Medulla oblongata (tissue), 1 donor: ENCODE results near the gene ANKRD12.
A peak's percentile ranks its signal among the peaks of the same experiment; 100 is the strongest.

Experiments
- DNase-seq: peaks from one replicate; pipeline ENCODE4 v3.0.0-alpha.2; 2015; ENCODE audit errors: extremely low spot score

ANKRD12 gene

DNA sequence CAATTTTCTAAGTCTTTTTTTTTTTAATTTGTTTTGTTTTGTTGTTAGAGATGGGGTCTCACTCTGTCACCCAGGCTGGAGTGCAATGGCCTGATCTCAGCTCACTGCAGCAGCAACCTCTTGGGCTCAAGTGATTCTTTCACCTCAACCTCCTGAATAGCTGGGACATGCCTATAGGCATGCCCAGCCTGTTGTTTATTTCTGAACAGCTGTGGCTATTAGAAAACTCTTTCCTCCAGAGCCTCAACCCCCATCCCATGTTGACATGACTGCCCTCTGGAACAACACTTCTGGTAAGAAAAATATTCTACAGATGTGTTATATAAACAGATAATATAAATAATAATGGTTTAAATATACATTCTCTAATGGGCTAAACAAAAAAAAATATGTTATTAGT lies 153.6 kb downstream of the ANKRD12 start:
- no peak for DNase-seq

DNA sequence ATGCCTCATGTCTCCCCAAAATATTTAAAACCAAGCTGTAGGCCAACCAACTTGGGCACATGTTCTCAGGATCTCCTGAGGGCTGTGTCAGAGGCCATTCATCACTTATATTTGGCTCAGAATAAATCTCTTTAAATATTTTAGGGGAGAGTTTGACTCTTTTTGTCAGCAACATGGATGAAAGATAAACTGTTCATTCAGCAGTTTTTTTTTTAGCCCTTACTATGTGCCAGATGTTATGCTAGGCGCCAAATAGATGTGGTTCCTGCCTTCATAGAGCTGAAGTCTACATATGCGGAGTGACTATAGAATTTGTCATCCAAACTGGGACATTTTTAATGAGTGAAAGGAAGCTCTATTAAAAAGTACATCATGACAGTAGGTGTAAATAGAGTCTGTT lies 155.5 kb downstream of the ANKRD12 start:
- DNase-seq, result no peak

DNA sequence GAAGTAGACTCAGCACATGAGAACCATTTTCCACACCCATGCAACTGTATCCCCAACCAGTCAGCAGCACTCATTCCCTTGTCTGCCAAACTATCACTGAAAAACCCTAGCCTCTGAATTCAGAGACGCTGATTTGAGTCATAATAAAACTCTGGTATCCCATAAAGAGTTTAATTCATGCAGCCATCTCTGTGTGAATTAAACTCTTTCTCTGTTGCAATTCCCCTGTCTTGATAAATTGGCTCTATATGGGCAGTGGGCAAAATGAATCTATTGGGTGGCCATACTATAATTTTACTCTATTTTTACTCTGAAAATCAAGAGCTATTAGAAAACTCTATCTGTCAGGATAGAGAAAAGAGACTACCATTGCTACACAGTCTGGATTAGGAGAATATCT lies 157.4 kb downstream of the ANKRD12 start:
- DNase-seq, result no peak

GRCh38 chr18:9296233-9297006 lies 159.8 kb downstream of the ANKRD12 start:
- DNase-seq, result no peak

- DNase-seq, result no peak
Observed at GRCh38 chr18:9297007-9297393, 160.4 kb downstream of the ANKRD12 start.

- no peak for DNase-seq
Observed at GRCh38 chr18:9304388-9305070, 167.9 kb downstream of the ANKRD12 start.

DNA sequence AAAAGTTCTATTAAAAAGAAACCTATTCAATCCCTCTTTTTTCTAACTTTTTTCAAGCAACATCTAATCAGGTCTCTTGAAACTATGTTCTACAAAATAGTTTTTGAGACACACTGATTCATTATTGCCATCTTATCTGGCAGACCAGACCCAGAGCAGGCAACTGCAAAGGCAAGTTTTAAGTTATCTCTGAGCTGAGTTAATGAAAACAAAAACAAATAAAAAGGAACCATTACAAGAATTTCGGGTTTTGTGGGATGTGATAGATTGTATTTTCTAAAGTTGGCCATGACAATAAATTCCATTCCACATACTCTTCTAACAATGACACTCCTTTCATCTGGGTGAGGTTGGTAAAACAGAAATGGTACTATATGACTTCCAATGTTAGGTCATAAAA lies 182.8 kb downstream of the ANKRD12 start:
- no peak for DNase-seq

DNA sequence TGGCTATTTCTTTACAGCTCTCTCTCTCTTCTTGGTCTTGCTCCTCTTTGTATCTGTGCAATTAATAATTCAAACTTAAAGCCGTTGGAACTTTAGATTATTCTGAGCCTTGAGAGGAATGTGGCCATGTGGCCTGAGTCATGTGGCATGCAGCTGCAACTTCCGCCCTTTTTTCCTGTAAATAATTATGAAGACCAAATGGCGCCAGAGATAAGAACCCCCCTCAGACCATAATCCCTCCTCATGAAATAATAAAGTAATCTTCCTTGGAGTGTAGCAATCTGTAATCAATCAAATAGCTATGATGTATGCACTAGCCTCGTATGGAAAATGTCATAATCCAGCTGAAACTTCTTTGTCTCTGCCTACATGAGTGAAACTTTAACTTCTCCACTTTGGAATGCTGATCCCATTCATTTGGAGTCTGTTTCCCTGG lies 184.5 kb downstream of the ANKRD12 start:
- no peak for DNase-seq

DNA sequence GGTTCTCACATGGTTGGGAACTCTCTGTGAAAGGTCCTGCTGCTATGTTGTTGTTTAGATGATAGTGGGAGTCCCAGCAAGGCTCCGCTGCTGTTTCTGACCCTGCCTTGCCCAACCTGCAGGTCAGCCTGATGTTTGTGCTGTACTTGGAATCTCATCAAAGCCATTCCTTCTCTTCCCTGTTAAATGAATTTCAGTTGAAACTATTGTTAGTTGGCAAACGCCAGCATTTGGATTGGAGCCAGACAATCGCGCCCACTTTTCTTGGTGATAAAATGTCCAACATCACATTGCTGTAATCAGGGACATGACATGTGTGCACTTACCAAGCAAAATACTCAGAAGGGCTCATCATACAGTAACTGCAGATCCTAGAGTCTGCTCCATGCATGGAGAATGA lies 185.2 kb downstream of the ANKRD12 start:
- DNase-seq, result no peak

DNA sequence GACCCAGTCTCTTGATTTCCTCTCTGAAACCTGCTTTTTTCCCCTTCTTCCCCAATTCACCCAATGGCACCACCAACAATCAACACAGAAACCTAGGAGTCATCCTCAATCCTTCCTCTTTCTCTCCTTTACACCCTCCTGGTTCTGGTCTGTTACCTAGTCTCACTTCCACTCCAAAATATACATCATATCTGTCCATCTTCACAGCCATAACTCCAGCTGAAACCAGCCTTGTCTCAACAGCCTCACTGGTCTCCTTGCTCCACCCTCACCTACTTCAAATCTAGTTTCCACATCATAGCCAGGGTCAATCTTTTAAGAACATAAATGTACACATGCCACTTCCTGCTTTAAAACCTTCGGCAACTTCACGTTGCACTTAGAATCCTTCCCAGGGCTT lies 186.2 kb downstream of the ANKRD12 start:
- no peak for DNase-seq

GRCh38 chr18:9323750-9324445 lies 187.3 kb downstream of the ANKRD12 start:
- DNase-seq, result no peak

- no peak for DNase-seq
Observed at GRCh38 chr18:9325716-9326115, 189.1 kb downstream of the ANKRD12 start.

GRCh38 chr18:9328776-9329175 lies 192.2 kb downstream of the ANKRD12 start:
- no peak for DNase-seq

DNA sequence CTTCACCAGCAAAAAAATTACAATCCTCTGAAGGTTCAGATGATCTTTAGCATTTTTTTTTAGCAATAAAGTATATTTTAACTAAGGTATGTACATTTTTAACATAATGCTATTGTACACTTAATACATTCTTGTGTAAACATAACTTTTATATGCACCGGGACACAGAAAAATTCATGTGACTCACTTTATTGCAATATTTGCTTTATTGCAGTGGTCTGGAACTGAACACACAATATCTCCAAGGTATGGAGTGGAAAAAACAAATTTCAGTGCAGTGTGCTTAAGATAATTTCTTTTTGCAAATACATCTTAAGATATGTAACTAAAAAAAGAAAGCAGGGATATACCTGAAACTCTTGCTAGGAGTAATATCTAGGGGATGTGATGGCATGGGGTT lies 192.9 kb downstream of the ANKRD12 start:
- DNase-seq, result no peak

DNA sequence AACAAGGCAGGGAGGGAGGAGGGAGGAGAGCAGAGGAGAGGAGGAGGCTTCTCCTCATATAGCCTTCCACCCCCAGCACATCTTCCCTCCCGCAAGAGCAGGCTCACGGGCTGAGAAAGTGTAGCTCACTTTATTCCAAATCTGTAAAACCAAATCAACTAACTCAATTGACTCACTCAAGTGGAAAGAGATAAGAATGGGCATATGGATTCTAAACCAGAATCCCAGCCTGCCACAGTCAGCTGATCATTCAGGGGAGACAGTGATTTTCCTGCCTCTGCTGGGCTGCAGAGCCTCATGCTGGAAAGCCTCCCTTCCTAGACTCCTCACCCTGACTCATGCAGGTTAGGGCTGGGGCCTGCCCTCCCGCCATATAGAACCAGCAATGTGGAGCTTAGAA lies 193.8 kb downstream of the ANKRD12 start:
- no peak for DNase-seq

- DNase-seq, result no peak
Observed at GRCh38 chr18:9333441-9334328, 197.1 kb downstream of the ANKRD12 start.

DNA sequence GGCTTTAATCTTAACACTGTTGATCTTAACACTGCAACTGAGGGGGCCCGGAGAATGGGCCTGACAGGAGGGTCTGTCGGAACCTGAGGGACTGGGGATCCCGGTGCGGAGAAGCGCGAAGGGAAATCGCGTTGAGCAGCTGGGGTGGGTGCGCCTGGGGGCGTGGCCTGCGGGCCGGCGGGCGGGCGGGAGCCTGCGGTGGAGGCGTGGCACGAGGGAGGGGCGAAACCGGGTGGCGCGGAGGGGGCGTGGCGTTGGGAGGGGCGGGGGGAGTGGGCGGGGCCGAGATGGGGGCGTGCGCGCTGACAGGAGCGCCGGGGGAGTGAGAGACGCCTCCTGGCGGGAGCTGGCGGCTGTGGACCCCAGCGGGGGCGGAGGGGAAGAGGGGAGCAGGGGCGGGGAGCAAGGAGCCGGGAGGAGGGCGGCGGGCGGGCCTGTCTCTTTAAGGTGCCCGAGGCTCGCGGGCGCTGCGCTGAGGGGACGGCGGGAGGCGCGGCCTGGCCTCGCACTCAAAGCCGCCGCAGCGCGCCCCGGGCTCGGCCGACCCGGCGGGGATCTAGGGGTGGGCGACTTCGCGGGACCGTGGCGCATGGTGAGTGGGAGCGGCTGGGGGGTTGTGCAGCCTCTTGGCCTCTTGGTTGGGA lies 197.9 kb downstream of the ANKRD12 start, which contains the start of gene TWSG1:
Gene TWSG1, plus strand, starts transcription at position 445 of the 644 bp plus-strand sequence. CDS start 2,457 bp downstream, outside the sequence.
- DNase-seq, result peak; percentile 94

DNA sequence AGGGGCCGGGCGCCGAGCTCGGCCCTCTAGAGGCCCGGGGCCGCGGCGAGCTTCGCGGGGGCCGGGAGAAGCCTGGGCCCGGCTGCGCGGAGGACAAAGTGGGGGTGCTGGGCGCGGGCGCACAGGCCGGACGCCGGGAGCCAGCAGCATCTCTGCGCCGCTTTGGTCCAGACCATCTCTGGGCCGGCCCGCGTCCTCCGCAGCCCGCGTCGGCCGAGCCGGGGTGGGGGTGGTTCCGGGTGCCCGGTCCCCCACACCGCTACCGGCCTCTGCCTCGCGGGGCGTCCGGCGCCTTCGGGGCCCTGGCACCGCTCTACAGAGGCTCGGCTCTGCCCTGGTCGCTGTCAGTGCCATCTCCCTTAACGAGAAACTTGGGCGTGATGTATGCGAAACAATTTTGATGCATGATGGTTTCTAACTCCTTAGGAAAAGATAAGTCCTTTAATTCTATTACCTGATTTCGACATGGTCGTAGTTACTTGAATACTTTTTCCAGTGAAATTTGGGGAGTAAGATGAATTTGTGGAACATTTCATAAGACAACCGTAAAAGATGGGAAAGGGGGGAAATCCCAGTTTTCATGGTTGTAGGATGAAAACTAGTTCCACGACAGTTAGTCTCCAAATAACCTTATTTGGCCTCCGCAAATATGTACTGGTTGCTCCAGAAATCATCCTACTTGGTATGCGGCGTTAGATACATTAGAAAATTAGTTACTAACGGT lies 198.6 kb downstream of the ANKRD12 start:
- peak; percentile 34 for DNase-seq
